Motor neuron (in vitro differentiated cells): ENCODE measurements around the gene SSBP2. TPM values are rescaled to one million over a fixed set of nuclear protein-coding genes. Genes with fewer than 3 reads are reported as not detected.
"Not testable (repeated sequence)": the region's sequence is repeated elsewhere in the genome, so short reads cannot be mapped to it uniquely, and the experiment has no call there.

Experiments
- ATAC-seq, 8 experiments: fragments of 200-7000 bp; cut with Tn5 transposase; replicated peaks in 6 of 8; 2 replicates each; pipeline ENCODE4 v1.8.0; 2021; ENCODE audit warnings: mild to moderate bottlenecking in 8 of 8, moderate library complexity in 8 of 8
- H3K27ac ChIP-seq, 2 donors: fragments of 250-450 bp; sonication (Bioruptor Pico); 2 replicates each; pipeline ENCODE4 v1.9.0; 2021; ENCODE audit warnings: antibody characterized with exemption in 2 of 2, mild to moderate bottlenecking in 2 of 2, moderate library complexity in 1 of 2
- H3K4me1 ChIP-seq, 2 donors: fragments of 250-450 bp; sonication (Bioruptor Pico); replicated peaks in 1 of 2; 2 replicates each; pipeline ENCODE4 v1.6.1; 2021; ENCODE audit warnings: antibody characterized with exemption in 2 of 2, mild to moderate bottlenecking in 2 of 2, moderate library complexity in 1 of 2
- H3K4me3 ChIP-seq, 5 donors: fragments of 250-450 bp; sonication (Bioruptor Pico); 2 replicates each; pipeline ENCODE4 v1.9.0; 2021; ENCODE audit warnings: antibody characterized with exemption in 5 of 5, mild to moderate bottlenecking in 5 of 5, moderate library complexity in 4 of 5
- WGBS, 10 experiments: fragments of 450-650 bp; shearing (Covaris generic); methylation state at CpG; one replicate each; pipeline ENCODE4 v1.0.0; 2022; 5-methylcytosine and 5-hydroxymethylcytosine counted together
- in situ Hi-C, 9 experiments: fragments of 400-800 bp; cut with MboI; loops; one replicate each; pipeline ENCODE4 v1.15.0; 2021; ENCODE audit warnings: low sequenced_read_pairs in 9 of 9, low pct_unique_long_range_greater_than_20kb in 2 of 9; ENCODE audit not compliant: unreplicated experiment in 9 of 9
- total RNA-seq, 8 experiments: library from RNA; unstranded; fragments of 300-600 nt; gene quantifications; 2 replicates each; pipeline versions ENCODE4 v1.2.3 to v1.2.4, GENCODE V29; 2022

SSBP2 gene
- total RNA-seq, 8 experiments from 2014 or later: 18.3 to 129 (median 61.7) TPM

GRCh38 chr5:81721049-81721448 lies 29.8 kb downstream of the SSBP2 start:
- peaks cover 0 to 4% of the 10 kb centered on the region in 2 donors for H3K4me1 ChIP-seq
- WGBS, 10 experiments: 14 to 100% (median 84%) methylated on average over 1 to 2 of the region's 2 CpGs; no CpG with 5 or more reads in 2 of the 10 experiments
- ATAC-seq: no peak
- no peak overlapping the region for H3K4me3 ChIP-seq
- in situ Hi-C loops: no loop called here
- no peak overlapping the region for H3K27ac ChIP-seq

DNA sequence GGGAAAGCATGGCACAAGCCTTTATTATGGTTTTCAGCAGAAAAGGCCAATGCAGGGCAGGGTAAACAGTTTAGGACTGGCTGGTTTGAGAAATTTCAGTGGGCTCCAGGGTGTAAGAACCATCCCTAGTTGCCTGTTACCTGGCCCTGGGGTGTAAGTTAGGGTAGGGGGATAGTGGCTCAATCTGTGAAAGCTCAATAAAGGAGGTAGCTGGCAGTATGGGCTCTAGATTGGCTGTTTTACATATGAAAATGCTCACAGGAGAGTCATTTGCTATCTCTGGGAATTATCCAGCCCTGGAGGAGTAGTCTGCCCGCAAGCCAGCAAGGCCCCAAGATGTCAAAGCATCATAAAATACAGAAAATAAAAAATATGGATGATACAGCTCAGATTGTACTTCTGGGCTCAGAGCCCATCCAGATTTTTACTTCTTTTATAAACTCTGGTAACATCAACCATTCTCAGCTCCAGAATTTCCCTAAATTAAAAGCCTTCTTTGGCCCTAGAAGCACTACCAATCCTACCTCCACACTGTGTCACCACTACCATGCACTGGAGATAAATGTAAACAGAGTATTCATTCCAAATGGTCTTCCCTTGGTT lies 31.1 kb downstream of the SSBP2 start:
- Histone ChIP-seq H3K27ac (no peak overlapping the region), H3K4me1 (peaks cover 0 to 4% of the 10 kb centered on the region in 2 donors), H3K4me3 (no peak overlapping the region)
- 83 to 100% (median 100%) methylated on average over 1 of the region's 1 CpG; no CpG with 5 or more reads in 4 of the 10 experiments for WGBS, 10 experiments
- no peak for ATAC-seq
- in situ Hi-C loops: no loop called here

GRCh38 chr5:81718300-81718699 lies 32.6 kb downstream of the SSBP2 start:
- H3K4me3 ChIP-seq: no peak overlapping the region
- H3K4me1 ChIP-seq: peaks cover 0 to 4% of the 10 kb centered on the region in 2 donors
- in situ Hi-C loops: no loop called here
- H3K27ac ChIP-seq: no peak overlapping the region
- ATAC-seq: no peak
- 54 to 93% (median 83%) methylated on average over 2 to 6 of the region's 6 CpGs for WGBS, 10 experiments

- Histone ChIP-seq H3K27ac (no peak overlapping the region), H3K4me3 (no peak overlapping the region), H3K4me1 (peaks cover 0 to 4% of the 10 kb centered on the region in 2 donors)
- ATAC-seq: no peak
- in situ Hi-C loops: no loop called here
- 66 to 100% (median 97%) methylated on average over 2 to 4 of the region's 4 CpGs for WGBS, 10 experiments
These were observed 33.0 kb downstream of the SSBP2 start for GRCh38 chr5:81717860-81718259.

GRCh38 chr5:81717226-81717625 lies 33.7 kb downstream of the SSBP2 start:
- H3K4me1 ChIP-seq: peaks cover 0 to 4% of the 10 kb centered on the region in 2 donors
- in situ Hi-C loops: no loop called here
- ATAC-seq: no peak
- no peak overlapping the region for H3K4me3 ChIP-seq
- no peak overlapping the region for H3K27ac ChIP-seq
- 86 to 100% (median 100%) methylated on average over 1 of the region's 1 CpG; no CpG with 5 or more reads in 4 of the 10 experiments for WGBS, 10 experiments

DNA sequence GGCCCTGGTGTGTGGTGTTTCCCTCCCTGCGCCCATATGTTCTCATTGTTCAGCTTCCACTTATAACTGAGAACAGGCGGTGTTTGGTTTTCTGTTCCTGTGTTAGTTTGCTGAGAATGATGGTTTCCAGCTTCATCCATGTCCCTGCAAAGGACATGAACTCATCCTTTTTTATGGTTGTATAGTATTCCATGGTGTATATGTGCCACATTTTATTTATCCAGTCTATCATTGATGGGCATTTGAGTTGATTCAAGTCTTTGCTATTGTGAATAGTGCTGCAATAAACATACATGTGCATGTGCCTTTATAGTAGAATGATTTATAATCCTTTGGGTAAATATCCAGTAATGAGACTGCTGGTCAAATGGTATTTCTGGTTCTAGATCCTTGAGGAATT lies 36.8 kb downstream of the SSBP2 start:
- H3K4me1 ChIP-seq, ATAC-seq, H3K4me3 ChIP-seq, H3K27ac ChIP-seq, in situ Hi-C loops: not testable (repeated sequence)
- WGBS, 10 experiments: 83 to 100% (median 96%) methylated on average over 1 to 2 of the region's 2 CpGs; no CpG with 5 or more reads in 6 of the 10 experiments

GRCh38 chr5:81708889-81709288 lies 42.0 kb downstream of the SSBP2 start:
- peak in 1 of 8 experiments; percentile 53 for ATAC-seq
- in situ Hi-C loops: no loop called here
- no peaks in the 10 kb centered on the region for H3K4me1 ChIP-seq
- no peak overlapping the region for H3K4me3 ChIP-seq
- no peak overlapping the region for H3K27ac ChIP-seq
- WGBS, 10 experiments: 17 to 100% (median 74%) methylated on average over 1 of the region's 1 CpG; no CpG with 5 or more reads in 2 of the 10 experiments

DNA sequence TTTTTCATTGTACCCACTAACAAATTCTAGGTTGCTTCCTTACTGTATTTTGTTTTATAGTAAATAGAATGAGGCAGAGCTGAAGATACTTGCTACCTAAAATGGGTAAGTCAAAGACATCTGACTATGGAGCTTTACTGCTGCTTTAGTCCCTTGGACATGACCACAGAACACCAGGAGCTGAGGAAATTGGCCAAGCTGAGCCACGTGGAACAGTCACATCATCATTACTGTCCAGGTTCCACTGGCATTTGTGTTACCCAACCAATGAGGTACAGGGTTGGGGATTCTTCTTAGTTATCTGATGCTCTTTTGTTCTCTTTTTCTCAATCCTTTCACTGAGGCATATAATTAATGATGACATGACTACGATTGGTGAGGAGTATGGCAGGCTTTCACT lies 47.1 kb downstream of the SSBP2 start:
- in situ Hi-C loops: no loop called here
- no peak for ATAC-seq

DNA sequence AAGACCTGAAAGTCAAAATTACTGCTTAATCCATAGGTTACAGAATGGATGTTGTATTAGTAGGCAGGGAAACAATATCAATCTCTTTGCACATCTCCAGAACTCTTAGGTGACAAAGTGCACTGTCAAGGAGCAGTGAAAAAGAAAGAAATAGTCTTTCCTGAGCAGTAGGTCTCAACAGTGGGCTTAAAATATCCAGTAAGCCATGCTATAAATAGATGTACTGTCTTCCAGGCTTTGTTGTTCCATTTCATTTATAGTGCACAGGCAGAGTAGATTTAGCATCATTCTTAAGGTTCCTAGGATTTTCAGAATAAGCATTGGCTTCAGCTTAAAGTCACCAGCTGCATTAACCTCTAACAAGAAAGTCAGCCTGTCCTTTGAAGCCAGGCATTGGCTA lies 50.7 kb downstream of the SSBP2 start:
- no peak for ATAC-seq
- Histone ChIP-seq H3K4me1 (no peaks in the 10 kb centered on the region), H3K27ac (no peak overlapping the region), H3K4me3 (no peak overlapping the region)
- in situ Hi-C loops: no loop called here

More for the DNA sequence above, 47.1 kb downstream of the SSBP2 start:
- Histone ChIP-seq H3K4me1 (no peaks in the 10 kb centered on the region), H3K27ac (no peak overlapping the region), H3K4me3 (no peak overlapping the region)
- WGBS, 10 experiments: 70 to 100% (median 93%) methylated on average over 1 to 2 of the region's 2 CpGs; no CpG with 5 or more reads in 1 of the 10 experiments

DNA sequence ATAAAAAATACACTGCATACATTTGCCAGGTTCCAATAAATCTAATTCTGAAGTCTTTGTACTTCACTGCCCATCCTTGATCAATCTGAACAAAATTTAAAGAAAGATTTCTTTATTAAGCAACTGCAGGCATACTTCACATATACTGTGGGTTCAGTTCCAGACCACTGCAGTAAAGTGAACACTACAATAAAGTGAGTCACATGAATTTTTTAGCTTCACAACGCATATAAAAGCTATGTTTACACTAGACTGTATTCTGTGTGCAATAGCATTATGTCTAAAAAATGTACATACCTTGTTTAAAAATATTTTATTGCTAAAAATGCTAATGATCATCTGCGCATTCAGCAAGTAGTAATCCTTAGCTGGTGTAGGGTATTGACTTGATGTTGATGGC lies 52.1 kb downstream of the SSBP2 start:
- Histone ChIP-seq H3K4me1 (no peaks in the 10 kb centered on the region), H3K4me3 (no peak overlapping the region), H3K27ac (no peak overlapping the region)
- 11 to 100% (median 83%) methylated on average over 1 to 2 of the region's 2 CpGs; no CpG with 5 or more reads in 1 of the 10 experiments for WGBS, 10 experiments
- in situ Hi-C loops: no loop called here
- peak in 2 of 8 experiments; percentile 51 to 96 for ATAC-seq

GRCh38 chr5:81696418-81697397 lies 54.2 kb downstream of the SSBP2 start:
- no peak overlapping the region for H3K4me3 ChIP-seq
- no peak overlapping the region for H3K27ac ChIP-seq
- ATAC-seq: no peak
- WGBS, 10 experiments: 68 to 100% (median 92%) methylated on average over 2 to 8 of the region's 9 CpGs
- H3K4me1 ChIP-seq: no peaks in the 10 kb centered on the region
- in situ Hi-C loops: no loop called here

GRCh38 chr5:81694726-81695125 lies 56.2 kb downstream of the SSBP2 start:
- in situ Hi-C loops: no loop called here

DNA sequence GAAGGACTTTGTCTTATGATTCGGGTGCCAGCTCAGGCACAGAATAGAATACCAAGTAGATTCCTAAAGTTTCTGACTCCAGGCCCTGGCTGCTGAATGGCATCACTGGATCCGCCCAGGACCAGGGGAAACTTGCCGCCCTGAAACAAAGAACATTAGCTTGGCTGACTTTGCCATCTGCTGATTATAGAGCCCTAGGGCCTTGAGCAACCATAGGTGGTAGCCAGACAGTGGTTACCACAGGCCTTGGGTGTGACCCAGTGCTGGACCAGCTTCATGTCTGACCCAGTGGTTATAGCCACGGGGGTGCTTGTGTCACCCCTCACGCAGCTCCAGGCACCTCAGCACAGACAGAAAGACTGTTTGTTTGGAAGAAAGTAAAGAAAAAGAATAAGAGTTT lies 62.7 kb downstream of the SSBP2 start:
- Histone ChIP-seq H3K27ac (no peak overlapping the region), H3K4me1 (no peaks in the 10 kb centered on the region), H3K4me3 (no peak overlapping the region)
- ATAC-seq: no peak
- 80 to 100% (median 98%) methylated on average over 1 to 5 of the region's 5 CpGs; no CpG with 5 or more reads in 3 of the 10 experiments for WGBS, 10 experiments
- in situ Hi-C loops: no loop called here

More at GRCh38 chr5:81694726-81695125, 56.2 kb downstream of the SSBP2 start:
- ATAC-seq: no peak
- H3K4me3 ChIP-seq: no peak overlapping the region
- WGBS, 10 experiments: 22 to 100% (median 94%) methylated on average over 1 to 2 of the region's 2 CpGs; no CpG with 5 or more reads in 2 of the 10 experiments
- no peaks in the 10 kb centered on the region for H3K4me1 ChIP-seq
- no peak overlapping the region for H3K27ac ChIP-seq
